Kidney glomerular epithelial cell (primary cell): ENCODE results near the gene CPM.
"Not testable (repeated sequence)": the region's sequence is repeated elsewhere in the genome, so short reads cannot be mapped to it uniquely, and the experiment has no call there.

ENCODE experiments used
- DNase-seq: peaks from one replicate; lab custom pipeline; 2025; lab: John Stamatoyannopoulos, UW

CPM gene

GRCh38 chr12:68851592-68852306, 81.2 kb downstream of the CPM start:
- DNase-seq = no peak

GRCh38 chr12:68850390-68850789, 82.6 kb downstream of the CPM start:
- no peak for DNase-seq

GRCh38 chr12:68846811-68847210, 86.2 kb downstream of the CPM start:
- DNase-seq = no peak

- DNase-seq = no peak
Measured at GRCh38 chr12:68844788-68845695, 87.9 kb downstream of the CPM start.

- DNase-seq = no peak
Measured at GRCh38 chr12:68844318-68844745, 88.6 kb downstream of the CPM start.

GRCh38 chr12:68842784-68843567, 90.0 kb downstream of the CPM start:
- DNase-seq = no peak

GRCh38 chr12:68842123-68842522, 90.8 kb downstream of the CPM start:
- no peak for DNase-seq

- no peak for DNase-seq
Measured at GRCh38 chr12:68841717-68842116, 91.3 kb downstream of the CPM start.

- not testable (repeated sequence) for DNase-seq
Measured at GRCh38 chr12:68841175-68841574, 91.8 kb downstream of the CPM start.

GRCh38 chr12:68839183-68840147, 93.5 kb downstream of the CPM start:
- no peak for DNase-seq

GRCh38 chr12:68838046-68838886, 94.7 kb downstream of the CPM start:
- DNase-seq = no peak

- no peak for DNase-seq
Measured at GRCh38 chr12:68837215-68837614, 95.8 kb downstream of the CPM start.

GRCh38 chr12:68835333-68835908, 97.5 kb downstream of the CPM start:
- no peak for DNase-seq

GRCh38 chr12:68833508-68833907, 99.5 kb downstream of the CPM start:
- DNase-seq = no peak

- DNase-seq = no peak
Measured at GRCh38 chr12:68832504-68832867, 100.5 kb downstream of the CPM start.

- no peak for DNase-seq
Measured at GRCh38 chr12:68831751-68832503, 101.0 kb downstream of the CPM start.

- no peak for DNase-seq
Measured at GRCh38 chr12:68831272-68831671, 101.7 kb downstream of the CPM start.

GRCh38 chr12:68828672-68829068, 104.3 kb downstream of the CPM start:
- DNase-seq = no peak
